Right cardiac atrium (tissue), 5 donors: ENCODE measurements around the gene NAA80. TPM values are rescaled to one million over a fixed set of nuclear protein-coding genes. Genes with fewer than 3 reads are reported as not detected.
"Not testable (repeated sequence)": the region's sequence is repeated elsewhere in the genome, so short reads cannot be mapped to it uniquely, and the experiment has no call there.

Experiments used
- ATAC-seq, 2 donors: fragments of 200-7000 bp; cut with Tn5 transposase; one replicate each; pipeline versions ENCODE4 v1.8.0 to v1.9.1; 2020; ENCODE audit warnings: moderate library complexity in 2 of 2, mild to moderate bottlenecking in 1 of 2
- DNase-seq, 3 donors: peaks; one replicate each; pipeline ENCODE4 v3.0.0-alpha.2; 2020
- H3K27ac ChIP-seq: one replicate; pipeline ENCODE4 v1.5.1; 2013; ENCODE audit warnings: mild to moderate bottlenecking, low read length, control low read depth, moderate library complexity
- H3K27me3 ChIP-seq: one replicate; pipeline ENCODE4 v1.6.1; 2013; ENCODE audit not compliant: control insufficient read depth, insufficient read depth
- H3K4me1 ChIP-seq: one replicate; pipeline ENCODE4 v1.6.1; 2013; ENCODE audit warnings: low read length; ENCODE audit not compliant: control insufficient read depth, insufficient read depth
- H3K4me3 ChIP-seq: one replicate; pipeline ENCODE4 v1.5.1; 2013; ENCODE audit warnings: low read length, control low read depth
- H3K9me3 ChIP-seq: one replicate; pipeline ENCODE4 v1.6.1; 2013; ENCODE audit warnings: low read length; ENCODE audit not compliant: control insufficient read depth
- WGBS: extraction: QIAGEN DNeasy Blood & Tissue Kit; methylation state at CpG from one replicate; pipeline ENCODE4 v1.1.7; 2013; 5-methylcytosine and 5-hydroxymethylcytosine counted together
- intact Hi-C, 4 donors: fragments of 100-400 bp; cut with DNase I; formaldehyde crosslinking; loops; one replicate each; pipeline versions ENCODE4 v1.11.0 to v1.14.0; 2022 to 2023
- polyA plus RNA-seq: library from polyadenylated mRNA; stranded (reverse); fragments of 200-250 nt; gene quantifications from one replicate; pipeline ENCODE4 v1.2.3, GENCODE V29; 2013
- total RNA-seq, 4 donors: library from RNA; stranded (reverse); fragmentation: NEBNext Ultra II Directional; extraction: Animal tissue kit (Norgen Biotek cat#: 25700); gene quantifications; one replicate each; pipeline ENCODE4 v1.2.1, GENCODE V29; 2021
- donor health status: healthy with polysubstance abuse.
- donor health status: DM: no; HTN: yes; CAD: no.
- donor health status: DM: no; HTN: no; CAD: no.
- donor health status: DM: no; HTN: yes; CAD: no; lungs with severe emphysema.
- donor health status: DM: yes; HTN: yes; CAD: no.

Gene NAA80
- total and polyA plus RNA-seq, 5 donors = 8.1 to 11.5 (median 9.0) TPM

GRCh38 chr3:50272911-50273688, 26.1 kb downstream of the NAA80 start:
- ATAC-seq = peak; percentile 58 to 63
- Histone ChIP-seq H3K9me3 (no peaks in the 10 kb centered on the region), H3K27me3 (no peaks in the 10 kb centered on the region), H3K27ac (no peak overlapping the region), H3K4me1 (peaks cover 2% of the 10 kb centered on the region), H3K4me3 (no peak overlapping the region)
- 6% methylated on average over 61 of the region's 61 CpGs for WGBS
- intact Hi-C loops = loop anchor here (2.0 to 10.0 kb wide), 6 partner anchors 46 to 148 kb away; partner anchors contain the start of gene GNAT1 (in 1 of the 4)
- DNase-seq = peak; percentile 81 to 95 (median 94)

- not testable (repeated sequence) for H3K4me1 ChIP-seq, H3K27me3 ChIP-seq, DNase-seq, ATAC-seq, H3K4me3 ChIP-seq, H3K9me3 ChIP-seq, H3K27ac ChIP-seq
- intact Hi-C loops = loop anchor here (2.0 to 10.0 kb wide), 6 partner anchors 45 to 148 kb away; partner anchors contain the start of gene GNAT1 (in 1 of the 4)
- 66% methylated on average over 10 of the region's 10 CpGs for WGBS
Measured at GRCh38 chr3:50272538-50272910, 26.7 kb downstream of the NAA80 start.

DNA sequence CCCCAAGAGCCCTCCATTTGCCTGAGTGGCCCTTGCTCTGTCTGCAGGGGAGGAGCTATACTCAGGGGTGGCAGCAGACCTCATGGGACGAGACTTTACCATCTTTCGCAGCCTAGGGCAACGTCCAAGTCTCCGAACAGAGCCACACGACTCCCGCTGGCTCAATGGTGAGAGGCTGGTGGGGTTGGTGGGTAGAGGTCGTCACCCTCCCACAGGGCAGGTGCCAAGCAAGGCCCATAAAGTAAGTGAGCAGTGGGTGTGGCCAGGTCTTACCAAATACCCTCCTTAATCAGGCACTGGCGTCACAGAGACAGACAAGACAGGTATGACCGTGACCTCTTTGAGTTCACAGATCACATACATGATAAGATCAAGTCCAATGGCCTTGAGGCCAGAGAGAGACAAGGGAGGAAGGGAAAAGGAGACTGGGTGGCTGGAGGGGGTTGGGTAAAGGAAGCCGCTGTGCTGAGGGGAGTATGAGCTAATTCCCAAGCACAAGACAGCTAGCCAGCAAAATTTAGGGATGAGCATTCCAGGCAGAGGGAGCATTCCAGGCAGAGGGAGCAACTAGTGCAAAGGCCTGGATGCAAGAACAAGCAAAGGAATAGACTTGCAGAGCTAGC, 27.8 kb downstream of the NAA80 start:
- H3K27me3 ChIP-seq = no peaks in the 10 kb centered on the region
- H3K9me3 ChIP-seq = no peaks in the 10 kb centered on the region
- DNase-seq (no peak), ATAC-seq (no peak)
- H3K27ac ChIP-seq = no peak overlapping the region
- no peak overlapping the region for H3K4me3 ChIP-seq
- 72% methylated on average over 10 of the region's 10 CpGs for WGBS
- intact Hi-C loops = loop anchor here in 3 of 4 donors (5.0 to 10.0 kb wide), 4 partner anchors 44 to 147 kb away; partner anchors contain the start of gene GNAT1 (in 1 of the 3)
- peaks cover 2% of the 10 kb centered on the region for H3K4me1 ChIP-seq

DNA sequence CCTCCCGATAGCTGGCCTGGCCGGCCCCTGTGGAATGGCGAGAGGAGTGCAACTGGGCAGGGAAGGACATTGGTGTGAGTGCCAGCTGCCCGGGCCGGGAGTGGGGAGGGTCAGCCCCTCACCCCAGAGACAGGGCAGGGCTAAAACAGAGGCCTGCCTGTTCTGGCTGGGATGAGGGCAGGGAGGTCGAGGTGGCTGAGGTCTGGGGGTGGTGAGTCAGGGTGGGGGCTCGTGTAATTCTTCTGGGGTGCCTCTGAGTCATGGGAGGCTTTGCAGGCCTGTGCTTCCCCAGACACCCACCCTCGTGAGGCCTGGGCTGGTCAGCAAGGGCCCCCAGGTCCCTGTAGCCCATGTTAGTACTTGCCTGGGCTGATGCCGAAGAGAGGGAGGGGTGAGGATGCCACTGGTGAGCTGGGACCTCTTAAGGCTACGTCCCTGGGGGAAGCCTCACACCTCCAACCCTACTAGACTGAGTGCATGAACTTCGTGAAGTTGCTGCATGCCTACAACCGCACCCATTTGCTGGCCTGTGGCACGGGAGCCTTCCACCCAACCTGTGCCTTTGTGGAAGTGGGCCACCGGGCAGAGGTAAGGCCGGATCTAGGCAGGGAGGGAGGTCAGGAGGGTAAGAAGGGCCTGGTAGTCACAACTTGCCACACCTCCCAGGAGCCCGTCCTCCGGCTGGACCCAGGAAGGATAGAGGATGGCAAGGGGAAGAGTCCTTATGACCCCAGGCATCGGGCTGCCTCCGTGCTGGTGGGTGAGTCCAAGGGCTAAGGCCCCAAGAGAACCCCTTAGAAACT, 28.6 kb downstream of the NAA80 start:
- no peaks in the 10 kb centered on the region for H3K27me3 ChIP-seq
- intact Hi-C loops = loop anchor here in 3 of 4 donors (5.0 to 10.0 kb wide), 4 partner anchors 43 to 146 kb away; partner anchors contain the start of gene GNAT1 (in 1 of the 3)
- ATAC-seq (no peak), DNase-seq (peak in 1 of 3 donors; percentile 51)
- peaks cover 3% of the 10 kb centered on the region for H3K4me1 ChIP-seq
- no peak overlapping the region for H3K27ac ChIP-seq
- 79% methylated on average over 19 of the region's 19 CpGs for WGBS
- H3K9me3 ChIP-seq = no peaks in the 10 kb centered on the region
- no peak overlapping the region for H3K4me3 ChIP-seq

DNA sequence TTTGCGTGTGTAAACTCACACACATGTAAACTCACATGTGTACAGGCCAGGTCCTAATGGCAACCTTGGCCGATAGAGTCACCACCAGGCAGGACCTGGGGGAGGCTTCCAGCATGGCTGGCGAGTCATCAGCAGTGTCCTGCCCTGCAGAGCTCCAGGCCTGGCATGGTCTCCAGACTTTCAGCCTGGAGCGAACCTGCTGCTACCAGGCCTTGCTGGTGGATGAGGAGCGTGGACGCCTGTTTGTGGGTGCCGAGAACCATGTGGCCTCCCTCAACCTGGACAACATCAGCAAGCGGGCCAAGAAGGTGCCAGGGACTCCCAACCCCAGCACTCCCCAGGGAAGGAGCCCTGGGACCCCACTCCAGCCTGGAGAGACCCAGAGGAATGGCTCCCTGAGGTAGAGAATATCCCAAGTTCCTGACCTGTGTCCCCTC, 29.2 kb downstream of the NAA80 start:
- no peak overlapping the region for H3K27ac ChIP-seq
- 83% methylated on average over 8 of the region's 8 CpGs for WGBS
- H3K9me3 ChIP-seq = no peaks in the 10 kb centered on the region
- H3K4me1 ChIP-seq = peaks cover 10% of the 10 kb centered on the region
- no peaks in the 10 kb centered on the region for H3K27me3 ChIP-seq
- peak in 1 of 3 donors; percentile 54 for DNase-seq
- ATAC-seq = no peak
- H3K4me3 ChIP-seq = no peak overlapping the region
- intact Hi-C loops = loop anchor here in 3 of 4 donors (5.0 to 10.0 kb wide), 4 partner anchors 43 to 145 kb away; partner anchors contain the start of gene GNAT1 (in 1 of the 3)

DNA sequence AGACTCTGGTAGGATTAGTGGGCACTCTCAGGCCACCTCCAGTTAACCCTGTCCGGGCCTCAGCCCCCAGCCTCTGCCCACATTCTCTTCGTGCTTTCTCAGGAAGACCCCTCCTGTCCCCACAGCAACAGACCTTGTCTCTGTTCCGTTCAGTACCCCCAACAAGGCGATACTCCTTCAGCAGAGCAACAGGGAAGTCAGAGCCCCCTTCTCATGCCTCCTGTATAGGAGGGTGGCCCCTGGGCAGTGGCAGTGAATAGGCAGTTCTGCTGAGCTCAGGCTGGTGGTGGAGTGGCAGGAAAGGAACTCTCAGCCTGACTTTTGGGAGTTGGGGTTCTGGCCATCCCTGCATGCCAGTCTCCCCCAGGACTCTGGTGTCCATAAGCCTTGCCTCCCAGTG, 29.7 kb downstream of the NAA80 start:
- 66% methylated on average over 4 of the region's 4 CpGs for WGBS
- H3K27me3 ChIP-seq = no peaks in the 10 kb centered on the region
- DNase-seq = no peak
- H3K9me3 ChIP-seq = no peaks in the 10 kb centered on the region
- ATAC-seq = no peak
- peaks cover 11% of the 10 kb centered on the region for H3K4me1 ChIP-seq
- peak overlapping the region; percentile 19 for H3K27ac ChIP-seq
- intact Hi-C loops = no loop called here
- H3K4me3 ChIP-seq = peak overlapping the region; percentile 3

DNA sequence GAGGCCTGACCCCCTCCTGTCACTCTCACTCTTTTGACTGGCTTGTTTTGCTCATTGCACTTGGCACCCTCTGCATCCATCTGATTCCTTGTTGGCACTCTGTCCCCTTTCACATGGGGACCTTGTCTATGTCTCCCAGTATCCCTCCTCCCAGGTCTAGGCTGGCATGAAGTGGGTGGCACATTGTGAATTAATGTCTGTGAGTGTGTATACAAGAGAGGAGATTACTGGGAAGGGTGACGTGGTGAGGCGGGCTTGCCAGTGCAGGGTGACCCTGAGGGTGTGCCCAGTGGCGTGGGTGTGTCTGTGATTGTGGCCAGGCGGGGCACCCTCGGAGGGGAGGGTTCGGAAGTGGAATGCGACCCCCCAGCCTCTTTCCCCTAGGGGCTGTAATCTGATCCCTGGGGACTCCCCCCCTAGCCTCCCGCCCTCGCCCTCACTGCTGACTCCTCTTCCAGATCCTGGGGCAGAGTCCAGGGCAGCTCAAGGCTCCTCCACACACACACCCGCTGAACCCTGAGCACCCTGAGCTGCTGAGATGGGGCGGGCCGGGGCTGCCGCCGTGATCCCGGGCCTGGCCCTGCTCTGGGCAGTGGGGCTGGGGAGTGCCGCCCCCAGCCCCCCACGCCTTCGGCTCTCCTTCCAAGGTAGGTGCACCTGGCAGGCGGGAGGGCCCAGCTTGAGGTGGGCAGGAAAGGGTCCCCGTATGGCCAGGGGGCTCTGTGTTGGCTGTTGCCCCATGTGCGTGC, 30.3 kb downstream of the NAA80 start, which contains the start of gene SEMA3B:
TSS of gene SEMA3B (plus strand) at position 445 of the 749 bp plus-strand sequence. CDS start at position 539, 94 bp downstream.
- ATAC-seq = peak; percentile 27 to 40
- H3K9me3 ChIP-seq = no peaks in the 10 kb centered on the region
- DNase-seq = peak; percentile 73 to 87 (median 85)
- H3K27me3 ChIP-seq = no peaks in the 10 kb centered on the region
- peak within 1 kb of the TSS; percentile 3 for H3K4me3 ChIP-seq
- 38% methylated on average over 21 of the region's 21 CpGs for WGBS
- intact Hi-C loops = no loop called here
- peaks cover 14% of the 10 kb centered on the region for H3K4me1 ChIP-seq
- peak within 1 kb of the TSS; percentile 84 for H3K27ac ChIP-seq

GRCh38 chr3:50268276-50268675, 30.9 kb downstream of the NAA80 start:
- Histone ChIP-seq H3K27ac (peak overlapping the region; percentile 84), H3K4me3 (no peak overlapping the region), H3K9me3 (no peaks in the 10 kb centered on the region), H3K4me1 (peaks cover 14% of the 10 kb centered on the region), H3K27me3 (no peaks in the 10 kb centered on the region)
- intact Hi-C loops = no loop called here
- 42% methylated on average over 3 of the region's 3 CpGs for WGBS
- ATAC-seq = no peak
- no peak for DNase-seq

DNA sequence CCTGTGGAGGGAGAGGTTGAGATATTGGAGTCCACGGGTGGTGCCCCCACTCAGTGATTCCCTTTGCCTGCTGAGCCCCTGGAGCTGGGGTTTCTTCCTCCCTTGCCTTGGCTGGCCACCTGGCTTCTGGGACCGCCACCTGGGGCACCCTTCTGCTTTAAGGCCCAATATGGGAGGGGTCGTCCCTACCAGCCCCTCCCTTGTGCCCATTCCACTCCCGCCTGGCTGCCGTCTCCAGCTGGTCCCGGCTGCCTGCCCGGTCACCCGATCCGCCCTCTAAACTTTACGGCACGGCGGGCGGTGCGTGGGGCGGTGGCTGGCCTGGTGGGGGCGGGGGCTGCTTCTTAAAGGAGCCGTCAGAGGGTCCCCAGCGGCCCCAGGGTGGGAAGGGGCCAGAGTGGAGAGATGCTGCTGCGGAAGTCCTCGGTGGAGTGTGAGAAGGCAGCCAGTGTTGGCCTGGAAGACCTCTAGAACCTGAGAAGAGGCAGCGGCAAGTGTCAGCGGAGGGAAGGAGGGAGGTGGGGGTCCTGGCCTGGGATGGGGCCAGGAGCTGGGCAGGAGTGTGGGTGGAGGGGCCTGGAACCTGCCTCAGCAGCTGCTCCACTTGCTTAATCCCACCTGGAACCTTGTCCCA, 31.8 kb downstream of the NAA80 start:
- ATAC-seq (peak; percentile 34 to 45), DNase-seq (peak; percentile 76 to 94 (median 93))
- Histone ChIP-seq H3K27ac (peak overlapping the region; percentile 84), H3K9me3 (no peaks in the 10 kb centered on the region), H3K4me1 (peaks cover 14% of the 10 kb centered on the region), H3K4me3 (peak overlapping the region; percentile 44), H3K27me3 (no peaks in the 10 kb centered on the region)
- WGBS = 7% methylated on average over 22 of the region's 22 CpGs
- intact Hi-C loops = no loop called here
